Peyer's patch (tissue), 4 donors: ENCODE data around the gene PIP4K2B. TPM values are rescaled to one million over a fixed set of nuclear protein-coding genes. Genes with fewer than 3 reads are reported as not detected.

Experiments used
- DNase-seq, 3 donors: peaks; one replicate each; pipeline ENCODE4 v3.0.0-alpha.2; 2017 to 2019
- H3K27ac ChIP-seq, 4 donors: fragments of 200-600 bp; sonication (generic); one replicate each; pipeline ENCODE4 v1.5.1; 2016 to 2019
- H3K27me3 ChIP-seq, 2 donors: fragments of 200-600 bp; sonication (generic); one replicate each; pipeline ENCODE4 v1.5.1; 2019
- H3K36me3 ChIP-seq, 3 donors: fragments of 200-600 bp; sonication (generic); one replicate each; pipeline ENCODE4 v1.5.1; 2016 to 2019
- H3K4me1 ChIP-seq, 4 donors: fragments of 200-600 bp; sonication (generic); one replicate each; pipeline ENCODE4 v1.5.1; 2016 to 2019
- H3K4me3 ChIP-seq, 4 donors: fragments of 200-600 bp; sonication (generic); 1 replicate in 3 of 4; 2 replicates in 1 of 4; pipeline ENCODE4 v1.5.1; 2016 to 2019; ENCODE audit warnings: mild to moderate bottlenecking in 1 of 4
- H3K9me3 ChIP-seq, 4 donors: fragments of 200-600 bp; sonication (generic); one replicate each; pipeline ENCODE4 v1.5.1; 2016 to 2019; ENCODE audit warnings: mild to moderate bottlenecking in 1 of 4
- POLR2A ChIP-seq, 2 donors: fragments of 450-650 bp; IDR thresholded peaks; one replicate each; pipeline ENCODE4 v1.5.1; 2017; ENCODE audit warnings: antibody characterized with exemption in 2 of 2, mild to moderate bottlenecking in 2 of 2, moderate library complexity in 2 of 2
- total RNA-seq, 4 donors: library from RNA; depleted of rRNA; stranded (reverse); fragments of >200 nt; gene quantifications; one replicate each; pipeline ENCODE4 v1.1.0, GENCODE V29; 2016
- TF ChIP-seq, protein P1 (sequence below), 6 experiments: fragments of 450-650 bp in 4 of 6; fragments of 200-600 bp in 2 of 6; sonication (generic) in 1 of 6; IDR thresholded peaks; one replicate each; pipeline ENCODE4 v1.5.1; 2017 to 2019; ENCODE audit warnings: antibody characterized with exemption in 6 of 6, mild to moderate bottlenecking in 3 of 6, moderate library complexity in 1 of 6

The PIP4K2B gene
- total RNA-seq, 4 donors from 2014 or later: 16.7 to 61.9 (median 22.8) TPM

DNA sequence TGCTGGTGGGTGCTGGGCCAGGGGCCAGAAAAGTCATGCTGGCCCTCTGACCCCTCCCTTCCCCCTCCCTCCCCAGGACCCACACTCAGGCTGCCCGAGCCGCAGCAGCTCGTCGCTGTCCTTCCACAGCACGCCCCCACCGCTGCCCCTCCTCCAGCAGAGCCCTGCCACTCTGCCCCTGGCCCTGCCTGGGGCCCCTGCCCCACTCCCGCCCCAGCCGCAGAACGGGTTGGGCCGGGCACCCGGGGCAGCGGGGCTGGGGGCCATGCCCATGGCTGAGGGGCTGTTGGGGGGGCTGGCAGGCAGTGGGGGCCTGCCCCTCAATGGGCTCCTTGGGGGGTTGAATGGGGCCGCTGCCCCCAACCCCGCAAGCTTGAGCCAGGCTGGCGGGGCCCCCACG lies 77.6 kb downstream of the PIP4K2B start:
- Histone ChIP-seq H3K27me3 (no peaks in the 10 kb centered on the region), H3K36me3 (peaks cover 0 to 58% (median 0%) of the 10 kb centered on the region in 3 donors), H3K9me3 (no peaks in the 10 kb centered on the region), H3K27ac (no peak overlapping the region), H3K4me3 (no peak overlapping the region), H3K4me1 (peaks cover 0 to 32% (median 0%) of the 10 kb centered on the region in 4 donors)
- no peak for DNase-seq
- TF ChIP-seq POLR2A (IDR thresholded peaks at IDR 0.05): no peak
- TF ChIP-seq, protein P1, sequence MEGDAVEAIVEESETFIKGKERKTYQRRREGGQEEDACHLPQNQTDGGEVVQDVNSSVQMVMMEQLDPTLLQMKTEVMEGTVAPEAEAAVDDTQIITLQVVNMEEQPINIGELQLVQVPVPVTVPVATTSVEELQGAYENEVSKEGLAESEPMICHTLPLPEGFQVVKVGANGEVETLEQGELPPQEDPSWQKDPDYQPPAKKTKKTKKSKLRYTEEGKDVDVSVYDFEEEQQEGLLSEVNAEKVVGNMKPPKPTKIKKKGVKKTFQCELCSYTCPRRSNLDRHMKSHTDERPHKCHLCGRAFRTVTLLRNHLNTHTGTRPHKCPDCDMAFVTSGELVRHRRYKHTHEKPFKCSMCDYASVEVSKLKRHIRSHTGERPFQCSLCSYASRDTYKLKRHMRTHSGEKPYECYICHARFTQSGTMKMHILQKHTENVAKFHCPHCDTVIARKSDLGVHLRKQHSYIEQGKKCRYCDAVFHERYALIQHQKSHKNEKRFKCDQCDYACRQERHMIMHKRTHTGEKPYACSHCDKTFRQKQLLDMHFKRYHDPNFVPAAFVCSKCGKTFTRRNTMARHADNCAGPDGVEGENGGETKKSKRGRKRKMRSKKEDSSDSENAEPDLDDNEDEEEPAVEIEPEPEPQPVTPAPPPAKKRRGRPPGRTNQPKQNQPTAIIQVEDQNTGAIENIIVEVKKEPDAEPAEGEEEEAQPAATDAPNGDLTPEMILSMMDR (IDR thresholded peaks at IDR 0.05): no peak

DNA sequence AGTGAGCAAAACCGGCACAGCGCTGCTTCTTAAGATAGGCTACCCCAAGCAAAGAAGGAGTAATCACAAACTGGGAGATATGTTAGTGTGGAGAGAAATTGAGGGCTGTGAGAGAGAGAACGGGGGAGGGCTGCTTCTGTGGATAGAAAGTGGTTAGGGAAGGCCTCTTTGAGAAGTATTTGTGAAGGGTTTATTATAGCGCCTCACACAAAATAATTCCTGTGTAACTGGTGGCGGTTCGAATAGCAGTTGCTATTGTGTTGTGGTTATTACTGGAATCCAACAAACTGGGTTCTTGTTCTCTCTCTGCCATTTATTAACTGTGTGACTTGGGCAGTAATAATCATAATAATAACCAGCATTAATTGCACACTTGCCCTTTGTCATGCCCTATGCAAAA lies 78.4 kb downstream of the PIP4K2B start:
- no peaks in the 10 kb centered on the region for H3K9me3 ChIP-seq
- no peak overlapping the region for H3K27ac ChIP-seq
- H3K36me3 ChIP-seq: peaks cover 0 to 66% (median 0%) of the 10 kb centered on the region in 3 donors
- H3K27me3 ChIP-seq: no peaks in the 10 kb centered on the region
- no peak overlapping the region for H3K4me3 ChIP-seq
- H3K4me1 ChIP-seq: peaks cover 0 to 31% (median 0%) of the 10 kb centered on the region in 4 donors
- TF ChIP-seq POLR2A (IDR thresholded peaks at IDR 0.05): no peak
- TF ChIP-seq, protein P1 (IDR thresholded peaks at IDR 0.05): no peak
- DNase-seq: no peak

DNA sequence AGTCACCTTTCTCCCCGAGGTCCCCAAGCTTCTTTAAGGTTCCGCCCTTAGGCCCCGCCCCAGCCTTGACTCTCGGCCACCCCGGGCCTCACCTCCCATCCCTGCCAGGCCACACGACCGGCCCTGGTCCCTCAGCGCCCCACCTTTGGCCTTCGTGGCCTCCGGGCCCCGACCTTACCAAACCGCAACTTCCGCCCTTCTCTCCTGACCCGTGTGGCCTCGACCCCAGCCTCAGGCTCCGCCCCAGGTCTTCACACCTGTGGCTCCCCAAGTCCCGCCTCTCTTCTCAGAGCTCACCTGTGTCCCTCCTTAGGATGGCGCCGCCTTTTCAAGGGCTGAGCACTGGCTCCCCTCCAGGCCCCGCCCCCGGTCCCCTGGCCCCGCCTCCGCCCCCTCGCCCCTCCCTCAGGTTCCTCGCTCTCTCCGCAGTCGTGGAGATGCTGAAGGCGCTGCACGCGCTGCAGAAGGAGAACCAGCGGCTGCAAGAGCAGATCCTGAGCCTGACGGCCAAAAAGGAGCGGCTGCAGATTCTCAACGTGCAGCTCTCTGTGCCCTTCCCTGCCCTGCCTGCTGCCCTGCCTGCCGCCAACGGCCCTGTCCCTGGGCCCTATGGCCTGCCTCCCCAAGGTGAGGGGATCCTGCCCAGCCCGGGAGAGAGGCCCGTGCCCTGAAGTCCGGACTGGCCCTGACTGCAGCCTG lies 79.3 kb downstream of the PIP4K2B start:
- Histone ChIP-seq H3K36me3 (peaks cover 0 to 75% (median 0%) of the 10 kb centered on the region in 3 donors), H3K27me3 (no peaks in the 10 kb centered on the region), H3K4me3 (no peak overlapping the region), H3K27ac (no peak overlapping the region), H3K4me1 (peaks cover 0 to 22% (median 0%) of the 10 kb centered on the region in 4 donors), H3K9me3 (no peaks in the 10 kb centered on the region)
- TF ChIP-seq, protein P1 (IDR thresholded peaks at IDR 0.05): no peak
- TF ChIP-seq POLR2A (IDR thresholded peaks at IDR 0.05): no peak
- no peak for DNase-seq

DNA sequence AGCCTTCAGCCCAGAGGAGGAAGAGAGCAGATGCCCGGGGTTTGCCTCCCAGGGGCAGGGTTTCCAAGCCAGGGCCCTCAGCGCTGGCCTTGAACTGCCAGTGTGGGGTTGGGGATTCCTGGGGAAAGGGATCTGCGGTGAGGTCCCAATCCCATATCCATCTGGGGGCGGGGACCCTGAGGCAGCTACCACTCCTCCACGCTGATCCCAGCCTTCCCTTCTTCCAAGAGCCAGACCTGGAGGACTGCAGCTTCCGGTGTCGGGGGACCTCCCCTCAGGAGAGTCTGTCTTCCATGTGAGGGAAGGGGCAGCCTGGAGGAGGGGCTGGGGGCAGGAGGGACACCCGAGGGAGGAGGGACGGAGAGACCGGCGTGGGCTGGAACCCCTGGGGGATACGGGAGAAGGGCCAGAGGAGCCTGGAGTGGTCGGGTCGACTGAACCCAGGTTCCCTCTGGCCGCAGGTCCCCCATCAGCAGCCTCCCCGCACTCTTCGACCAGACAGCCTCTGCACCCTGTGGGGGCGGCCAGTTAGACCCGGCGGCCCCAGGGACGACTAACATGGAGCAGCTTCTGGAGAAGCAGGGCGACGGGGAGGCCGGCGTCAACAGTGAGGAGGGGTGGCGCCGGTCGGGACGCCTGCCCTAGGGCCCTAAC lies 79.9 kb downstream of the PIP4K2B start:
- Histone ChIP-seq H3K36me3 (peaks cover 0 to 81% (median 0%) of the 10 kb centered on the region in 3 donors), H3K27me3 (no peaks in the 10 kb centered on the region), H3K27ac (no peak overlapping the region), H3K4me3 (no peak overlapping the region), H3K4me1 (peaks cover 0 to 15% (median 0%) of the 10 kb centered on the region in 4 donors), H3K9me3 (no peaks in the 10 kb centered on the region)
- TF ChIP-seq, protein P1 (IDR thresholded peaks at IDR 0.05): no peak
- no peak for TF ChIP-seq POLR2A (IDR thresholded peaks at IDR 0.05)
- DNase-seq: no peak

DNA sequence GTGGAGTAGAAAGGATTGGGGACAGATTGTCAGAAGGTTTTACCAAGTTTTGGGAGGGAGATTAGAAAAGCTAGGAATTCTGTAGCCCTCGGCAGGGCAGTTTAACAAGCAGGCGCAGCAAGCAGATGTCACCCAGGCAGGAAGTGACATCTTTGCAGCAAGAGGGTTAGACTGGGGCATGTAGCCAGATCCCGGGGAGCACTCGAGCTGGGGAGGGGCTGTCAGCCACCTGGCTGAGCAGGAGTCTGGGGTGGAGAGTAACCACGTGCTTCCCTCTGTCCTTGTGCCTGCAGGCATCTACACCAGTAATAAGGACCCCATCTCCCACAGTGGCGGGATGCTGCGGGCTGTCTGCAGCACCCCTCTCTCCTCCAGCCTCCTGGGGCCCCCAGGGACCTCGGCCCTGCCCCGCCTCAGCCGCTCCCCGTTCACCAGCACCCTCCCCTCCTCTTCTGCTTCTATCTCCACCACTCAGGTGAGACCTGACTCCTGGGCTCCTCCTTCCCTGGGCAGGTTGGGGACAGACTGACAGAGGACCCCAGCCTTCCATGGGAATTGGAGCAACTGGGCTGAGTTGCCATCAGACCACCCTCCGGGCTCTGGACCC lies 82.1 kb downstream of the PIP4K2B start:
- H3K4me3 ChIP-seq: no peak overlapping the region
- H3K27me3 ChIP-seq: no peaks in the 10 kb centered on the region
- H3K27ac ChIP-seq: no peak overlapping the region
- DNase-seq: no peak
- no peaks in the 10 kb centered on the region for H3K9me3 ChIP-seq
- peaks cover 0 to 95% (median 0%) of the 10 kb centered on the region in 3 donors for H3K36me3 ChIP-seq
- no peak for TF ChIP-seq POLR2A (IDR thresholded peaks at IDR 0.05)
- TF ChIP-seq, protein P1 (IDR thresholded peaks at IDR 0.05): no peak
- peaks cover 0 to 10% (median 0%) of the 10 kb centered on the region in 4 donors for H3K4me1 ChIP-seq
